ENCODE data around the gene IL17RC. TPM values are rescaled to one million over a fixed set of nuclear protein-coding genes. Genes with fewer than 3 reads are reported as not detected.

Gene IL17RC
- total and polyA plus RNA-seq, 4 donors, result 20.5 to 39.8 (median 33.6) TPM

GRCh38 chr3:9887480-9887879 is 29.4 kb upstream of the IL17RC start:
- Histone ChIP-seq H3K27ac (ENCODE audit: low read depth in 1 of 2, low read length in 1 of 2) (no peak overlapping the region), H3K36me3 (ENCODE audit: control insufficient read depth in 4 of 4, insufficient read depth in 4 of 4, low read length in 4 of 4) (peaks cover 0 to 2% (median 0%) of the 10 kb centered on the region in 4 donors), H3K9ac (ENCODE audit: insufficient read depth in 1 of 2, low read length in 2 of 2) (no peak overlapping the region), H3K4me3 (no peak overlapping the region), H3K27me3 (ENCODE audit: control insufficient read depth in 3 of 3, insufficient read depth in 3 of 3, low read length in 2 of 3) (no peaks in the 10 kb centered on the region), H3K4me1 (ENCODE audit: control insufficient read depth in 5 of 5, insufficient read depth in 5 of 5, low read length in 5 of 5) (peaks cover 0 to 6% (median 3%) of the 10 kb centered on the region in 5 donors), H3K9me3 (ENCODE audit: control insufficient read depth in 4 of 4, insufficient read depth in 3 of 4, low read length in 3 of 4) (no peaks in the 10 kb centered on the region)
- no peak for DNase-seq
- ATAC-seq (ENCODE audit: insufficient read depth, low FRiP score), result no peak
- no peak for TF ChIP-seq CTCF (IDR thresholded peaks at IDR 0.05; ENCODE audit: control extremely low read depth, extremely low read depth)
- 82 to 88% methylated on average over 5 of the region's 5 CpGs for WGBS, 2 donors

DNA sequence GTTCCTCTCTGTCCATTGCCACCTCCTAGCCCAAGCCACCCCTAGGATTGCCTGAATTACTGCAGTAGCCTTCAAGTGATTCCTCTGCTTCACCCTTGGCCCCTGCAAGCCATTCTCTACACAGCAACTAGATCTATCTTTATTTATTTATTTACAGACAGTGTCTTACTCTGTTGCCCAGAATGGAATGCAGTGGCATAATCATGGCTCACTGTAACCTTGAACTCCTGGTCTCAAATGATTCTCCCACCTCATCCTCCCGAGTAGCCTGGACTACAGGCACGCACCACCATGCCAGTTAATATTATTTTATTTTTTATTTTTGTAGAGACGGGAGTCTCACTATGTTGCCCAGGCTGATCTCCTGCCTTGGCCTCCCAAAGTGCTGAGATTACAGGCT is 28.4 kb upstream of the IL17RC start:
- 93 to 99% methylated on average over 3 of the region's 3 CpGs for WGBS, 2 donors
- DNase-seq (no peak), ATAC-seq (ENCODE audit: insufficient read depth, low FRiP score) (no peak)
- Histone ChIP-seq H3K36me3 (ENCODE audit: control insufficient read depth in 4 of 4, insufficient read depth in 4 of 4, low read length in 4 of 4) (peaks cover 0 to 12% (median 7%) of the 10 kb centered on the region in 4 donors), H3K9me3 (ENCODE audit: control insufficient read depth in 4 of 4, insufficient read depth in 3 of 4, low read length in 3 of 4) (no peaks in the 10 kb centered on the region), H3K4me3 (no peak overlapping the region), H3K27ac (ENCODE audit: low read depth in 1 of 2, low read length in 1 of 2) (no peak overlapping the region), H3K27me3 (ENCODE audit: control insufficient read depth in 3 of 3, insufficient read depth in 3 of 3, low read length in 2 of 3) (no peaks in the 10 kb centered on the region), H3K9ac (ENCODE audit: insufficient read depth in 1 of 2, low read length in 2 of 2) (no peak overlapping the region), H3K4me1 (ENCODE audit: control insufficient read depth in 5 of 5, insufficient read depth in 5 of 5, low read length in 5 of 5) (peaks cover 0 to 7% (median 5%) of the 10 kb centered on the region in 5 donors)
- TF ChIP-seq CTCF (IDR thresholded peaks at IDR 0.05; ENCODE audit: control extremely low read depth, extremely low read depth), result no peak

- no peak for TF ChIP-seq CTCF (IDR thresholded peaks at IDR 0.05; ENCODE audit: control extremely low read depth, extremely low read depth)
- DNase-seq, result no peak
- no peak overlapping the region for H3K27ac ChIP-seq (ENCODE audit: low read depth in 1 of 2, low read length in 1 of 2)
- no peak for ATAC-seq (ENCODE audit: insufficient read depth, low FRiP score)
- H3K4me3 ChIP-seq, result no peak overlapping the region
- H3K27me3 ChIP-seq (ENCODE audit: control insufficient read depth in 3 of 3, insufficient read depth in 3 of 3, low read length in 2 of 3), result no peaks in the 10 kb centered on the region
- H3K9me3 ChIP-seq (ENCODE audit: control insufficient read depth in 4 of 4, insufficient read depth in 3 of 4, low read length in 3 of 4), result no peaks in the 10 kb centered on the region
- WGBS, 2 donors, result 71 to 77% methylated on average over 5 of the region's 5 CpGs
- H3K9ac ChIP-seq (ENCODE audit: insufficient read depth in 1 of 2, low read length in 2 of 2), result no peak overlapping the region
- H3K4me1 ChIP-seq (ENCODE audit: control insufficient read depth in 5 of 5, insufficient read depth in 5 of 5, low read length in 5 of 5), result peaks cover 0 to 9% (median 6%) of the 10 kb centered on the region in 5 donors
- H3K36me3 ChIP-seq (ENCODE audit: control insufficient read depth in 4 of 4, insufficient read depth in 4 of 4, low read length in 4 of 4), result peaks cover 0 to 12% (median 9%) of the 10 kb centered on the region in 4 donors
These were observed 27.5 kb upstream of the IL17RC start for GRCh38 chr3:9889405-9889804.

Measured in lung (tissue), 12 donors.